GM23338 (cell line): ENCODE measurements around the gene ZKSCAN4.

ENCODE experiments used
- CREB1 ChIP-seq: fragments of 250-450 bp; sonication (Bioruptor Pico); IDR thresholded peaks from 2 replicates; pipeline ENCODE4 v1.5.0; 2020; ENCODE audit warnings: low read depth, mild to moderate bottlenecking, moderate library complexity
- EZH2 ChIP-seq: fragments of 200-600 bp; sonication (generic); IDR thresholded peaks from one replicate; pipeline ENCODE4 v1.8.0; 2017; ENCODE audit warnings: antibody characterized with exemption, mild to moderate bottlenecking, low read depth; ENCODE audit not compliant: unreplicated experiment
- EZH2phosphoT487 ChIP-seq: fragments of 200-600 bp; sonication (generic); IDR thresholded peaks from one replicate; pipeline ENCODE4 v1.8.1; 2018; ENCODE audit warnings: antibody characterized with exemption; ENCODE audit not compliant: unreplicated experiment
- TF ChIP-seq, protein P1 (sequence below), 2 experiments: fragments of 200-600 bp in 1 of 2; sonication (generic) in 1 of 2; conservative IDR thresholded peaks; 2 replicates each; pipeline versions ENCODE4 v1.5.1 to v1.6.1; 2016 to 2017; ENCODE audit warnings: antibody characterized with exemption in 2 of 2, low read depth in 2 of 2, mild to moderate bottlenecking in 2 of 2, moderate library complexity in 1 of 2

- TF ChIP-seq EZH2: no peak
- TF ChIP-seq, protein P1, sequence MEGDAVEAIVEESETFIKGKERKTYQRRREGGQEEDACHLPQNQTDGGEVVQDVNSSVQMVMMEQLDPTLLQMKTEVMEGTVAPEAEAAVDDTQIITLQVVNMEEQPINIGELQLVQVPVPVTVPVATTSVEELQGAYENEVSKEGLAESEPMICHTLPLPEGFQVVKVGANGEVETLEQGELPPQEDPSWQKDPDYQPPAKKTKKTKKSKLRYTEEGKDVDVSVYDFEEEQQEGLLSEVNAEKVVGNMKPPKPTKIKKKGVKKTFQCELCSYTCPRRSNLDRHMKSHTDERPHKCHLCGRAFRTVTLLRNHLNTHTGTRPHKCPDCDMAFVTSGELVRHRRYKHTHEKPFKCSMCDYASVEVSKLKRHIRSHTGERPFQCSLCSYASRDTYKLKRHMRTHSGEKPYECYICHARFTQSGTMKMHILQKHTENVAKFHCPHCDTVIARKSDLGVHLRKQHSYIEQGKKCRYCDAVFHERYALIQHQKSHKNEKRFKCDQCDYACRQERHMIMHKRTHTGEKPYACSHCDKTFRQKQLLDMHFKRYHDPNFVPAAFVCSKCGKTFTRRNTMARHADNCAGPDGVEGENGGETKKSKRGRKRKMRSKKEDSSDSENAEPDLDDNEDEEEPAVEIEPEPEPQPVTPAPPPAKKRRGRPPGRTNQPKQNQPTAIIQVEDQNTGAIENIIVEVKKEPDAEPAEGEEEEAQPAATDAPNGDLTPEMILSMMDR (conservative IDR thresholded peaks at IDR 0.05; ENCODE audit: low read depth in 2 of 2): no peak
- TF ChIP-seq EZH2phosphoT487: no peak
- TF ChIP-seq CREB1 (CRISPR knock-in tag): no peak
Measured at GRCh38 chr6:28277746-28278145, 25.7 kb upstream of the ZKSCAN4 start.
